HepG2 (cell line): ENCODE data around the gene ZFAND3. TPM values are rescaled to one million over a fixed set of nuclear protein-coding genes. Genes with fewer than 3 reads are reported as not detected.

Experiments
- ATAC-seq: fragments of 200-7000 bp; cut with Tn5 transposase; 3 replicates; pipeline ENCODE4 v1.9.1; 2020; ENCODE audit warnings: mild to moderate bottlenecking, moderate library complexity
- BruUV-seq: library from RNA; stranded (reverse); fragments of 400-500 nt; replicated peaks from 2 replicates; lab custom pipeline; 2021; lab: Mats Ljungman, UMichigan
- CTCF ChIA-PET: fragments of 300-600 bp; formaldehyde crosslinking; extraction: SDS; loops from one replicate; lab custom pipeline; 2021; ENCODE audit warnings: low total read pairs, inconsistent platforms, low intra/inter-chr PET ratio; lab: Yijun Ruan, JAX
- POLR2A ChIA-PET: fragments of 350-600 bp; sonication (Branson Sonifier 250); formaldehyde crosslinking; loops from one replicate; lab custom pipeline; 2020; ENCODE audit warnings: antibody characterized with exemption, inconsistent platforms; lab: Yijun Ruan, JAX
- DNase-seq: peaks from one replicate; pipeline ENCODE4 v3.0.0-alpha.2; 2015; ENCODE audit warnings: low spot score
- FAIRE-seq: peaks from 3 replicates; lab custom pipeline; 2011; peaks lifted over from hg19 to GRCh38; lab: Jason Lieb, UNC
- H2AFZ ChIP-seq: one replicate; pipeline ENCODE4 v1.6.1; 2011; ENCODE audit warnings: low read length, inconsistent platforms
- H3K27ac ChIP-seq: fragments of 300-600 bp; 3 replicates; pipeline ENCODE4 v1.8.0; 2011; ENCODE audit warnings: mixed run types, mild to moderate bottlenecking, mixed read lengths, low read length, inconsistent platforms; ENCODE audit not compliant: insufficient read depth; ENCODE audit errors: extremely low read length
- H3K27me3 ChIP-seq, 2 experiments: fragments of 200-600 bp in 1 of 2; 2 replicates in 1 of 2; 3 replicates in 1 of 2; pipeline versions ENCODE4 v1.6.0 to v1.8.0; 2011; ENCODE audit warnings: low read length in 2 of 2, mild to moderate bottlenecking in 2 of 2, moderate library complexity in 2 of 2, inconsistent platforms in 1 of 2; ENCODE audit not compliant: insufficient read depth in 2 of 2, control insufficient read depth in 1 of 2
- H3K36me3 ChIP-seq, 2 experiments: fragments of 200-600 bp in 1 of 2; replicated peaks in 1 of 2; 2 replicates in 1 of 2; 3 replicates in 1 of 2; pipeline versions ENCODE4 v1.5.1 to v1.8.0; 2011; ENCODE audit warnings: low read length in 2 of 2, inconsistent platforms in 1 of 2; ENCODE audit not compliant: insufficient read depth in 2 of 2, control insufficient read depth in 1 of 2
- H3K4me1 ChIP-seq: 2 replicates; pipeline ENCODE4 v1.5.1; 2012; ENCODE audit warnings: low read length, inconsistent platforms; ENCODE audit not compliant: insufficient read depth
- H3K4me2 ChIP-seq: 2 replicates; pipeline ENCODE4 v1.6.0; 2011; ENCODE audit warnings: low read depth, low read length, inconsistent platforms
- H3K4me3 ChIP-seq, 3 experiments: fragments of 200-600 bp in 1 of 3; sonication (generic), shearing (Covaris generic) in 1 of 3; replicated peaks in 1 of 3; 2 replicates each; pipeline ENCODE4 v1.5.1; 2011 to 2016; ENCODE audit warnings: low read length in 3 of 3, inconsistent platforms in 2 of 3, low read depth in 2 of 3, mild to moderate bottlenecking in 2 of 3, control low read depth in 1 of 3, mixed read lengths in 1 of 3; ENCODE audit not compliant: insufficient read depth in 1 of 3
- H3K79me2 ChIP-seq: one replicate; pipeline ENCODE4 v1.6.1; 2011; ENCODE audit warnings: low read length, inconsistent platforms; ENCODE audit not compliant: insufficient read depth
- H3K9ac ChIP-seq: 2 replicates; pipeline ENCODE4 v1.6.0; 2011; ENCODE audit warnings: mild to moderate bottlenecking, low read depth, low read length, inconsistent platforms; ENCODE audit not compliant: insufficient read depth
- H3K9me3 ChIP-seq: 2 replicates; pipeline ENCODE4 v1.5.1; 2012; ENCODE audit warnings: mild to moderate bottlenecking, low read length
- H4K20me1 ChIP-seq: 2 replicates; pipeline ENCODE4 v1.6.0; 2011; ENCODE audit warnings: inconsistent platforms, mild to moderate bottlenecking, low read length, moderate library complexity; ENCODE audit not compliant: insufficient read depth
- ATF7 ChIP-seq, 2 experiments: fragments of 450-650 bp in 1 of 2; sonication (generic) in 1 of 2; formaldehyde crosslinking in 1 of 2; IDR thresholded peaks; 2 replicates each; pipeline versions ENCODE4 v1.4.0 to v1.6.1; 2016 to 2020; ENCODE audit warnings: antibody characterized with exemption in 1 of 2, mild to moderate bottlenecking in 1 of 2, missing genetic modification reagents in 1 of 2
- DMTF1 ChIP-seq: sonication (generic); formaldehyde crosslinking; IDR thresholded peaks from 2 replicates; pipeline ENCODE4 v1.4.0; 2020; ENCODE audit warnings: mild to moderate bottlenecking, missing genetic modification reagents
- KAT8 ChIP-seq: IDR thresholded peaks from 2 replicates; pipeline ENCODE4 v1.6.1; 2016; ENCODE audit warnings: missing genetic modification reagents, missing compliant biosample characterization
- MAFF ChIP-seq: IDR thresholded peaks from 2 replicates; pipeline ENCODE4 v1.6.1; 2011; ENCODE audit warnings: low read depth, low read length, improper control_type of control experiment
- NFE2L2 ChIP-seq: fragments of 150-350 bp; IDR thresholded peaks from 2 replicates; pipeline ENCODE4 v1.6.1; 2014; ENCODE audit warnings: low read length
- RAD51 ChIP-seq: fragments of 450-650 bp; IDR thresholded peaks from 2 replicates; pipeline ENCODE4 v1.6.1; 2016; ENCODE audit warnings: borderline replicate concordance
- TFAP4 ChIP-seq: sonication (generic); IDR thresholded peaks from 2 replicates; pipeline ENCODE4 v1.6.1; 2016; ENCODE audit warnings: low read depth, borderline replicate concordance
- ZNF562 ChIP-seq: sonication (generic); formaldehyde crosslinking; IDR thresholded peaks from 2 replicates; pipeline ENCODE4 v1.8.0; 2022; ENCODE audit warnings: missing genetic modification reagents, borderline replicate concordance
- ZNF709 ChIP-seq: sonication (generic); formaldehyde crosslinking; IDR thresholded peaks from 2 replicates; pipeline ENCODE4 v1.5.0; 2020; ENCODE audit warnings: mild to moderate bottlenecking, missing genetic modification reagents
- WGBS: methylation state at CpG from one replicate; pipeline ENCODE4 v1.1.6; 2017; ENCODE audit warnings: low lambda C conversion rate; 5-methylcytosine and 5-hydroxymethylcytosine counted together
- in situ Hi-C: cut with HindIII; loops from 2 replicates; pipeline ENCODE4 v1.10.0; 2017; ENCODE audit warnings: low pct_unique_long_range_greater_than_20kb; ENCODE audit not compliant: extremely low pct_ligation_motif_present
- intact Hi-C: fragments of 100-400 bp; cut with micrococcal nuclease; formaldehyde crosslinking; loops from one replicate; pipeline ENCODE4 v1.10.0; 2022; ENCODE audit not compliant: unreplicated experiment
- polyA plus RNA-seq, 8 experiments: library from polyadenylated mRNA; depleted of rRNA in 3 of 8; stranded (reverse) in 7 of 8; unstranded in 1 of 8; fragments of >200 nt; fragmentation: Illumina TruSeq in 4 of 8; extraction: Trizol in 4 of 8; gene quantifications; 2 replicates each; pipeline versions ENCODE4 v1.2.1 to v1.2.3, GENCODE V29; 2011 to 2016; ENCODE audit warnings: low read depth in 4 of 8, missing spikeins in 1 of 8, mixed read lengths in 1 of 8; ENCODE audit not compliant: insufficient read depth in 1 of 8
- total RNA-seq, 5 experiments: library from RNA; depleted of rRNA; stranded (reverse); fragments of >200 nt; fragmentation: Illumina TruSeq; extraction: Trizol; gene quantifications; 2 replicates each; pipeline ENCODE4 v1.2.3, GENCODE V29; 2016; ENCODE audit warnings: low read depth in 1 of 5
- TF ChIP-seq, protein P1 (sequence below): sonication (generic); formaldehyde crosslinking; IDR thresholded peaks from 2 replicates; pipeline ENCODE4 v1.4.0; 2020; ENCODE audit warnings: mild to moderate bottlenecking, missing genetic modification reagents

The ZFAND3 gene
- total and polyA plus RNA-seq, 2 of the 13 experiments (the other 11 are each of a cell fraction or from before 2014, with no cell fraction given): 16.4 to 17.1 TPM

DNA sequence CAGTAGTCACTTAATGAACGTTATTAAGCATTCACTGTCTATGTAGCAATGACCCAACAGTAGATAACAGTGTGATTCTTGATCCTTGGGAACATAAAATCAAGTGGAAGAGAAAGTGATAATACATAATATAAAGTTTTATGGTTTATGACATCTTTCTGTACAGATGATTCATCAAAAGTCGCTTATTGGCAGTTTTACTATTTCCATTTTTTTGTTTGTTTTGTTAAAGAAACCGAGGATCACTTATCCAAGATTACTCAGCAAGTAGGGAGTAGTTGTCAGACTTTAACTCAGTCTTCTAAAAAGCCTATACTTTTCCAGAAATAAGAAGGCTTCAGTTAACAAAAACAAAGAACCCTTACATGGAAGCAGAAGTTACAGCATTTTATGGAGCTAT is 260.8 kb downstream of the ZFAND3 start:
- in situ Hi-C loops (no loop called here), intact Hi-C loops (no loop called here)
- DNase-seq (no peak), ATAC-seq (no peak), FAIRE-seq (no peak)
- no peaks in the 10 kb centered on the region for H4K20me1 ChIP-seq
- H3K9ac ChIP-seq: no peak overlapping the region
- H3K4me2 ChIP-seq: no peak overlapping the region
- H3K4me3 ChIP-seq: no peak overlapping the region
- no peaks in the 10 kb centered on the region for H3K79me2 ChIP-seq
- no peak overlapping the region for H3K27ac ChIP-seq
- ChIA-PET POLR2A (no interaction called here), CTCF (no interaction called here)
- H3K27me3 ChIP-seq: no peaks in the 10 kb centered on the region
- WGBS: 95% methylated on average over 3 of the region's 3 CpGs
- peaks cover 25% of the 10 kb centered on the region for H3K4me1 ChIP-seq
- no peak overlapping the region for H2AFZ ChIP-seq
- H3K36me3 ChIP-seq: peaks cover 2 to 7% of the 10 kb centered on the region in 2 experiments; a peak in 3 of 5 replicates
- no peaks in the 10 kb centered on the region for H3K9me3 ChIP-seq
- no TSS peak for BruUV-seq
- no peak for TF ChIP-seq DMTF1 (CRISPR knock-in tag)
- TF ChIP-seq, protein P1, sequence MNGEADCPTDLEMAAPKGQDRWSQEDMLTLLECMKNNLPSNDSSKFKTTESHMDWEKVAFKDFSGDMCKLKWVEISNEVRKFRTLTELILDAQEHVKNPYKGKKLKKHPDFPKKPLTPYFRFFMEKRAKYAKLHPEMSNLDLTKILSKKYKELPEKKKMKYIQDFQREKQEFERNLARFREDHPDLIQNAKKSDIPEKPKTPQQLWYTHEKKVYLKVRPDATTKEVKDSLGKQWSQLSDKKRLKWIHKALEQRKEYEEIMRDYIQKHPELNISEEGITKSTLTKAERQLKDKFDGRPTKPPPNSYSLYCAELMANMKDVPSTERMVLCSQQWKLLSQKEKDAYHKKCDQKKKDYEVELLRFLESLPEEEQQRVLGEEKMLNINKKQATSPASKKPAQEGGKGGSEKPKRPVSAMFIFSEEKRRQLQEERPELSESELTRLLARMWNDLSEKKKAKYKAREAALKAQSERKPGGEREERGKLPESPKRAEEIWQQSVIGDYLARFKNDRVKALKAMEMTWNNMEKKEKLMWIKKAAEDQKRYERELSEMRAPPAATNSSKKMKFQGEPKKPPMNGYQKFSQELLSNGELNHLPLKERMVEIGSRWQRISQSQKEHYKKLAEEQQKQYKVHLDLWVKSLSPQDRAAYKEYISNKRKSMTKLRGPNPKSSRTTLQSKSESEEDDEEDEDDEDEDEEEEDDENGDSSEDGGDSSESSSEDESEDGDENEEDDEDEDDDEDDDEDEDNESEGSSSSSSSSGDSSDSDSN: no peak
- no peak for TF ChIP-seq NFE2L2
- TF ChIP-seq ZNF709 (CRISPR knock-in tag): no peak
- TF ChIP-seq RAD51: no peak
- no peak for TF ChIP-seq TFAP4
- no peak for TF ChIP-seq KAT8 (CRISPR knock-in tag)
- no peak for TF ChIP-seq ZNF562 (CRISPR knock-in tag)
- TF ChIP-seq MAFF: no peak
- TF ChIP-seq ATF7 (IDR thresholded peaks at IDR 0.05): no peak
- TF ChIP-seq ATF7 (CRISPR knock-in tag; IDR thresholded peaks at IDR 0.05): no peak
